Measurements from ENCODE around the gene CEP85L. TPM values are rescaled to one million over a fixed set of nuclear protein-coding genes. Genes with fewer than 3 reads are reported as not detected.

CEP85L gene
- total RNA-seq, 1 experiment from 2014 or later = 4.9 TPM

DNA sequence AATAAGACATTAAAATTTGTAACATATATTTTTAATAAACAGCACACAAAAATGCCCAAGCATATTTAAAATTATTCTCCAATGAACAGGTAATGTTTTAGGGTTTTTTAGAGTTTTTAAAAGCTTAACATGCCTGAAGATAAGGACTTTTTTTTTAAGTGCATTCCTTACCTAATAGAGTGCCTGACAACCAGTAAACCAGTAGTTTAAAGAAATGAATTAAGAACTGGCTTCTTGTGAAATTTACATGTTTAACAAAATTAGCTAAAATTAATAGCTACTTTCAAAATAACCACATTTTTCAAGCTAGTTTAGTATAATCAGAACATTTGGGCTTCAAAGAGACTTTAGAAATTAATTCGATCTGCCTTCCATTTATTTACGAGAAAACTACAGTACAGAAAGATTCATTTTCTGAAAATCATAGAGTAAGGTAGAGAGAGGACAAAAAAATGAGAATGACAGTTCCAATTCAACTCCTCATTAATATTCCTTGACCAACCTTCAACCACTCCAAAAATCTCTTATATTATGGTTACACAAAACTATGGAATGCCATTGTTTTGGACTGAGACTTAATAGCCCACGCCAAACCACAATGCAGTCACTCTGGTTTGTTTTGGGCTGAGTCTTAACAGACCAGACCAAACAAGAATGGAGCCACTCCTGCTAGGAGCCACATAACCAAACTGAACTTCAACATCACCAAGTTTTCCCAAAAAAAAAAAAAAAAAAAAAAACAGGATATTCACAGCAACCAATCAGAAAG lies 109.0 kb downstream of the CEP85L start:
- H3K79me2 ChIP-seq (ENCODE audit: insufficient read depth, low read length) = no peaks in the 10 kb centered on the region
- DNase-seq (ENCODE audit: low read depth, low spot score) = no peak
- RAD21 ChIA-PET (ENCODE audit: low non-redundant PET in 1 of 2, low total read pairs in 2 of 2, uncharacterized antibody in 2 of 2, unreplicated experiment in 2 of 2) = no interaction called here
- BruUV-seq (replicated peaks) = no TSS peak
- H3K4me3 ChIP-seq (replicated peaks in 1 of 2; ENCODE audit: low read depth in 1 of 2, low read length in 2 of 2) = no peak overlapping the region
- POLR2A ChIA-PET = interaction anchor here (0.6 kb wide), 1 partner anchor 233 kb away, joined by 3 read pairs; no protein-coding TSS in a partner anchor
- TF ChIP-seq POLR2AphosphoS5 (IDR thresholded peaks at IDR 0.05; ENCODE audit: low read depth, low read length) (no peak), POLR2A (IDR thresholded peaks at IDR 0.05; ENCODE audit: borderline replicate concordance, extremely low read depth, insufficient read depth, insufficient read length) (no peak)
- intact Hi-C loops (cut with micrococcal nuclease) = no loop called here
- CTCF ChIA-PET = no interaction called here
- H3K27me3 ChIP-seq (ENCODE audit: insufficient read depth, low read length) = no peaks in the 10 kb centered on the region
- ATAC-seq = no peak
- H3K9ac ChIP-seq (ENCODE audit: low read length) = no peak overlapping the region
- no peaks in the 10 kb centered on the region for H3K36me3 ChIP-seq (ENCODE audit: control insufficient read depth in 1 of 2, insufficient read depth in 2 of 2, low read length in 2 of 2)
- no peaks in the 10 kb centered on the region for H3K9me3 ChIP-seq (ENCODE audit: control insufficient read depth in 1 of 2, insufficient read depth in 1 of 2, low read depth in 1 of 2, low read length in 2 of 2)
- no peaks in the 10 kb centered on the region for H3K9me2 ChIP-seq (ENCODE audit: insufficient read depth)
- no peak overlapping the region for H2AFZ ChIP-seq (ENCODE audit: low read depth, low read length, poor library complexity, severe bottlenecking)
- no peaks in the 10 kb centered on the region for H3K4me1 ChIP-seq (ENCODE audit: control insufficient read depth in 1 of 2, insufficient read depth in 2 of 2, low read length in 2 of 2)
- no peaks in the 10 kb centered on the region for H4K20me1 ChIP-seq (ENCODE audit: insufficient read depth)
- no peak overlapping the region for H3K27ac ChIP-seq (ENCODE audit: low read depth, low read length)
- H3K4me2 ChIP-seq (ENCODE audit: low read length) = no peak overlapping the region

DNA sequence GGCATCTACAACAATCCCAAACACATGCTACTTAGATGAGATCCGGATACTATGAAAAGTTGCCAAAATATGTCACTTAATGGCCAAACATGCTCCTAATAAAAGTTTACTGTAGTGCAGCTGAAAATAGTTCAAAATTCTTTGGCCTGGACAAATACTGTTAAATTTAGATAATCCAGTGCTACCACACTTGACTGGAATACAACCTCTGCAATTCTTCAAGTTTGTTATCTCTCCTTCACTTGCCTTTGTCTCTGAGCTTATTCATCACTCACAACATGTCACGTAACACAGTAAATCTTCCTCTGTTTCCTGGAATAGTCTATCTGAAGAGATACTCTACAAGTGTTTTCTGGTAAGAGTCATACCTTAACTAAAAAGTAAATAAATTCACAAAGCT lies 113.8 kb downstream of the CEP85L start:
- no peak overlapping the region for H3K4me3 ChIP-seq (replicated peaks in 1 of 2; ENCODE audit: low read depth in 1 of 2, low read length in 2 of 2)
- no peak overlapping the region for H3K9ac ChIP-seq (ENCODE audit: low read length)
- no peak overlapping the region for H2AFZ ChIP-seq (ENCODE audit: low read depth, low read length, poor library complexity, severe bottlenecking)
- H3K36me3 ChIP-seq (ENCODE audit: control insufficient read depth in 1 of 2, insufficient read depth in 2 of 2, low read length in 2 of 2) = no peaks in the 10 kb centered on the region
- H3K4me1 ChIP-seq (ENCODE audit: control insufficient read depth in 1 of 2, insufficient read depth in 2 of 2, low read length in 2 of 2) = no peaks in the 10 kb centered on the region
- H3K79me2 ChIP-seq (ENCODE audit: insufficient read depth, low read length) = no peaks in the 10 kb centered on the region
- DNase-seq (ENCODE audit: low read depth, low spot score) (no peak), ATAC-seq (no peak)
- no peak overlapping the region for H3K27ac ChIP-seq (ENCODE audit: low read depth, low read length)
- no peaks in the 10 kb centered on the region for H3K9me3 ChIP-seq (ENCODE audit: control insufficient read depth in 1 of 2, insufficient read depth in 1 of 2, low read depth in 1 of 2, low read length in 2 of 2)
- no peaks in the 10 kb centered on the region for H4K20me1 ChIP-seq (ENCODE audit: insufficient read depth)
- no peak overlapping the region for H3K4me2 ChIP-seq (ENCODE audit: low read length)
- BruUV-seq (replicated peaks) = no TSS peak
- H3K9me2 ChIP-seq (ENCODE audit: insufficient read depth) = no peaks in the 10 kb centered on the region
- H3K27me3 ChIP-seq (ENCODE audit: insufficient read depth, low read length) = no peaks in the 10 kb centered on the region
- CTCF ChIA-PET = no interaction called here
- intact Hi-C loops (cut with micrococcal nuclease) = no loop called here
- TF ChIP-seq REST (IDR thresholded peaks at IDR 0.05; ENCODE audit: low read depth) (no peak), POLR2A (IDR thresholded peaks at IDR 0.05; ENCODE audit: borderline replicate concordance, extremely low read depth, insufficient read depth, insufficient read length) (no peak), SRF (IDR thresholded peaks at IDR 0.05; ENCODE audit: low read depth) (no peak), YY1 (IDR thresholded peaks at IDR 0.05; ENCODE audit: extremely low read depth, insufficient replicate concordance, low read depth, low read length) (no peak), CBX3 (IDR thresholded peaks at IDR 0.05; ENCODE audit: low read depth) (no peak), POLR2AphosphoS5 (IDR thresholded peaks at IDR 0.05; ENCODE audit: low read depth, low read length) (no peak), TCF7L2 (IDR thresholded peaks at IDR 0.05; ENCODE audit: borderline replicate concordance, extremely low read depth, insufficient read depth, insufficient read length) (no peak), ATF3 (IDR thresholded peaks at IDR 0.05) (no peak), FOSL1 (IDR thresholded peaks at IDR 0.05; ENCODE audit: low read depth) (no peak), MAX (IDR thresholded peaks at IDR 0.05) (no peak), RAD21 (IDR thresholded peaks at IDR 0.05; ENCODE audit: low read depth) (no peak), JUND (IDR thresholded peaks at IDR 0.05) (no peak)
- RAD21 ChIA-PET (ENCODE audit: low non-redundant PET in 1 of 2, low total read pairs in 2 of 2, uncharacterized antibody in 2 of 2, unreplicated experiment in 2 of 2) = no interaction called here
- POLR2A ChIA-PET = no interaction called here

Measured in HCT116 (cell line).